Smooth muscle cell (in vitro differentiated cells): ENCODE measurements around the gene MAGI2. TPM values are rescaled to one million over a fixed set of nuclear protein-coding genes. Genes with fewer than 3 reads are reported as not detected.

Experiments
- DNase-seq: peaks from one replicate; lab custom pipeline; 2025; ENCODE audit not compliant: unreplicated experiment; lab: John Stamatoyannopoulos, UW
- H2AFZ ChIP-seq: fragments of 200-600 bp; sonication (generic); 2 replicates; pipeline ENCODE4 v1.6.0; 2016; ENCODE audit warnings: antibody characterized with exemption, low read depth, mild to moderate bottlenecking
- H3F3A ChIP-seq: fragments of 200-600 bp; sonication (generic); 2 replicates; pipeline ENCODE4 v1.6.0; 2017; ENCODE audit warnings: antibody characterized with exemption, low read depth
- H3K27ac ChIP-seq: fragments of 200-600 bp; sonication (generic); 2 replicates; pipeline ENCODE4 v1.5.1; 2016; ENCODE audit warnings: low read depth, mild to moderate bottlenecking
- H3K27me3 ChIP-seq: fragments of 200-600 bp; sonication (generic); 2 replicates; pipeline ENCODE4 v1.6.1; 2016; ENCODE audit warnings: low read depth, mild to moderate bottlenecking
- H3K36me3 ChIP-seq: fragments of 200-600 bp; sonication (generic); 2 replicates; pipeline ENCODE4 v1.5.1; 2016; ENCODE audit warnings: low read depth
- H3K4me1 ChIP-seq: fragments of 200-600 bp; sonication (generic); 2 replicates; pipeline ENCODE4 v1.5.1; 2016; ENCODE audit warnings: low read depth
- H3K4me2 ChIP-seq: fragments of 200-600 bp; sonication (generic); 2 replicates; pipeline ENCODE4 v1.6.0; 2016; ENCODE audit warnings: mild to moderate bottlenecking
- H3K4me3 ChIP-seq: fragments of 200-600 bp; sonication (generic); 2 replicates; pipeline ENCODE4 v1.5.1; 2016; ENCODE audit warnings: mild to moderate bottlenecking
- H3K79me2 ChIP-seq: fragments of 200-600 bp; sonication (generic); 2 replicates; pipeline ENCODE4 v1.6.0; 2016; ENCODE audit warnings: low read depth, mild to moderate bottlenecking
- H3K9ac ChIP-seq: fragments of 200-600 bp; sonication (generic); 2 replicates; pipeline ENCODE4 v1.6.0; 2016; ENCODE audit warnings: low read depth
- H3K9me3 ChIP-seq: fragments of 200-600 bp; sonication (generic); replicated peaks from 2 replicates; pipeline ENCODE4 v1.5.1; 2016; ENCODE audit warnings: low read depth
- H4K20me1 ChIP-seq: fragments of 200-600 bp; sonication (generic); 2 replicates; pipeline ENCODE4 v1.6.0; 2016; ENCODE audit warnings: low read depth
- CTCF ChIP-seq: fragments of 200-600 bp; sonication (generic); IDR thresholded peaks from 2 replicates; pipeline ENCODE4 v1.5.1; 2017; ENCODE audit warnings: borderline replicate concordance, mild to moderate bottlenecking, antibody characterized with exemption; ENCODE audit not compliant: insufficient read depth, poor library complexity, severe bottlenecking
- WGBS: methylation state at CpG from one replicate; pipeline ENCODE4 v1.1.7; 2016; ENCODE audit warnings: low lambda C conversion rate; 5-methylcytosine and 5-hydroxymethylcytosine counted together
- polyA plus RNA-seq: library from polyadenylated mRNA; unstranded; fragments of >200 nt; fragmentation: Nextera tagmentation; extraction: Ambion mirVana; gene quantifications from 2 replicates; pipeline ENCODE4 v1.2.1, GENCODE V29; 2016
- total RNA-seq: library from RNA; depleted of rRNA; stranded (reverse); fragments of >200 nt; gene quantifications from 2 replicates; pipeline ENCODE4 v1.2.3, GENCODE V29; 2014

Gene MAGI2
- total and polyA plus RNA-seq, 2 experiments from 2014 or later = 3.4 to 10.7 TPM

GRCh38 chr7:78170815-78171214, 1282.7 kb downstream of the MAGI2 start:
- Histone ChIP-seq H2AFZ (no peak overlapping the region), H3K27ac (no peak overlapping the region), H3K36me3 (no peaks in the 10 kb centered on the region), H4K20me1 (no peaks in the 10 kb centered on the region), H3F3A (no peaks in the 10 kb centered on the region), H3K4me2 (no peak overlapping the region), H3K79me2 (no peaks in the 10 kb centered on the region), H3K9me3 (no peaks in the 10 kb centered on the region), H3K4me3 (no peak overlapping the region), H3K9ac (no peak overlapping the region), H3K4me1 (peaks cover 15% of the 10 kb centered on the region), H3K27me3 (no peaks in the 10 kb centered on the region)
- WGBS = 96% methylated on average over 5 of the region's 5 CpGs
- DNase-seq = no peak
- no peak for TF ChIP-seq CTCF

- H3K36me3 ChIP-seq = no peaks in the 10 kb centered on the region
- H2AFZ ChIP-seq = no peak overlapping the region
- no peaks in the 10 kb centered on the region for H3K27me3 ChIP-seq
- H3F3A ChIP-seq = no peaks in the 10 kb centered on the region
- no peak for DNase-seq
- WGBS = 99% methylated on average over 2 of the region's 2 CpGs
- no peak overlapping the region for H3K27ac ChIP-seq
- peaks cover 15% of the 10 kb centered on the region for H3K4me1 ChIP-seq
- no peak overlapping the region for H3K9ac ChIP-seq
- no peak overlapping the region for H3K4me2 ChIP-seq
- no peaks in the 10 kb centered on the region for H4K20me1 ChIP-seq
- no peak for TF ChIP-seq CTCF
- no peaks in the 10 kb centered on the region for H3K9me3 ChIP-seq
- no peak overlapping the region for H3K4me3 ChIP-seq
- no peaks in the 10 kb centered on the region for H3K79me2 ChIP-seq
Measured at GRCh38 chr7:78169992-78170391, 1283.5 kb downstream of the MAGI2 start.

GRCh38 chr7:78168865-78169264, 1284.6 kb downstream of the MAGI2 start:
- H3F3A ChIP-seq = no peaks in the 10 kb centered on the region
- no peaks in the 10 kb centered on the region for H3K79me2 ChIP-seq
- no peak overlapping the region for H3K9ac ChIP-seq
- no peaks in the 10 kb centered on the region for H3K9me3 ChIP-seq
- peaks cover 15% of the 10 kb centered on the region for H3K4me1 ChIP-seq
- no peak overlapping the region for H3K4me2 ChIP-seq
- H2AFZ ChIP-seq = no peak overlapping the region
- H3K36me3 ChIP-seq = no peaks in the 10 kb centered on the region
- no peaks in the 10 kb centered on the region for H4K20me1 ChIP-seq
- 82% methylated on average over 2 of the region's 2 CpGs for WGBS
- H3K27ac ChIP-seq = no peak overlapping the region
- no peak for TF ChIP-seq CTCF
- no peak overlapping the region for H3K4me3 ChIP-seq
- H3K27me3 ChIP-seq = no peaks in the 10 kb centered on the region
- no peak for DNase-seq

- Histone ChIP-seq H3K4me1 (peaks cover 15% of the 10 kb centered on the region), H3K27ac (no peak overlapping the region), H3K4me2 (no peak overlapping the region), H4K20me1 (no peaks in the 10 kb centered on the region), H3K36me3 (no peaks in the 10 kb centered on the region), H3K9ac (no peak overlapping the region), H3K9me3 (no peaks in the 10 kb centered on the region), H2AFZ (no peak overlapping the region), H3F3A (no peaks in the 10 kb centered on the region), H3K4me3 (no peak overlapping the region), H3K79me2 (no peaks in the 10 kb centered on the region), H3K27me3 (no peaks in the 10 kb centered on the region)
- WGBS = 97% methylated on average over 12 of the region's 12 CpGs
- no peak for TF ChIP-seq CTCF
- DNase-seq = no peak
Measured at GRCh38 chr7:78167860-78168259, 1285.6 kb downstream of the MAGI2 start.
